ENCODE measurements around the gene TMEM17.

The TMEM17 gene

GRCh38 chr2:62472312-62472711, 33.7 kb downstream of the TMEM17 start:
- DNase-seq (ENCODE audit: low spot score), result no peak

- no peak for DNase-seq (ENCODE audit: low spot score)
These were observed 34.2 kb downstream of the TMEM17 start for GRCh38 chr2:62471816-62472215.

- no peak for DNase-seq (ENCODE audit: low spot score)
These were observed 34.6 kb downstream of the TMEM17 start for GRCh38 chr2:62471404-62471803.

- no peak for DNase-seq (ENCODE audit: low spot score)
These were observed 36.4 kb downstream of the TMEM17 start for GRCh38 chr2:62469548-62469947.

- no peak for DNase-seq (ENCODE audit: low spot score)
These were observed 36.9 kb downstream of the TMEM17 start for GRCh38 chr2:62469114-62469513.

GRCh38 chr2:62467475-62468321, 38.3 kb downstream of the TMEM17 start:
- no peak for DNase-seq (ENCODE audit: low spot score)

- DNase-seq (ENCODE audit: low spot score), result no peak
These were observed 38.9 kb downstream of the TMEM17 start for GRCh38 chr2:62467100-62467474.

GRCh38 chr2:62466503-62466854, 39.5 kb downstream of the TMEM17 start:
- DNase-seq (ENCODE audit: low spot score), result no peak

GRCh38 chr2:62465741-62466502, 40.1 kb downstream of the TMEM17 start:
- DNase-seq (ENCODE audit: low spot score), result no peak

- DNase-seq (ENCODE audit: low spot score), result no peak
These were observed 40.8 kb downstream of the TMEM17 start for GRCh38 chr2:62465039-62465740.

- peak; percentile 38 for DNase-seq (ENCODE audit: low spot score)
These were observed 41.6 kb downstream of the TMEM17 start for GRCh38 chr2:62464221-62465007.

- DNase-seq (ENCODE audit: low spot score), result no peak
These were observed 43.8 kb downstream of the TMEM17 start for GRCh38 chr2:62462211-62462610.

GRCh38 chr2:62461707-62462106, 44.3 kb downstream of the TMEM17 start:
- DNase-seq (ENCODE audit: low spot score), result peak; percentile 89

GRCh38 chr2:62461017-62461553, 44.9 kb downstream of the TMEM17 start:
- DNase-seq (ENCODE audit: low spot score), result no peak

GRCh38 chr2:62460175-62460574, 45.8 kb downstream of the TMEM17 start:
- DNase-seq (ENCODE audit: low spot score), result peak; percentile 88

GRCh38 chr2:62459672-62460071, 46.3 kb downstream of the TMEM17 start:
- no peak for DNase-seq (ENCODE audit: low spot score)

- DNase-seq (ENCODE audit: low spot score), result no peak
These were observed 46.9 kb downstream of the TMEM17 start for GRCh38 chr2:62459106-62459505.

GRCh38 chr2:62458671-62459081, 47.3 kb downstream of the TMEM17 start:
- no peak for DNase-seq (ENCODE audit: low spot score)

- no peak for DNase-seq (ENCODE audit: low spot score)
These were observed 47.8 kb downstream of the TMEM17 start for GRCh38 chr2:62458206-62458641.

GRCh38 chr2:62457556-62457955, 48.4 kb downstream of the TMEM17 start:
- no peak for DNase-seq (ENCODE audit: low spot score)

- DNase-seq (ENCODE audit: low spot score), result peak; percentile 86
These were observed 49.1 kb downstream of the TMEM17 start for GRCh38 chr2:62456721-62457539.

Measured in kidney tubule cell (primary cell).